ENCODE results near the gene KAT2B. TPM values are rescaled to one million over a fixed set of nuclear protein-coding genes. Genes with fewer than 3 reads are reported as not detected.

The KAT2B gene
- total RNA-seq, 1 donor from 2014 or later = 12.1 TPM

DNA sequence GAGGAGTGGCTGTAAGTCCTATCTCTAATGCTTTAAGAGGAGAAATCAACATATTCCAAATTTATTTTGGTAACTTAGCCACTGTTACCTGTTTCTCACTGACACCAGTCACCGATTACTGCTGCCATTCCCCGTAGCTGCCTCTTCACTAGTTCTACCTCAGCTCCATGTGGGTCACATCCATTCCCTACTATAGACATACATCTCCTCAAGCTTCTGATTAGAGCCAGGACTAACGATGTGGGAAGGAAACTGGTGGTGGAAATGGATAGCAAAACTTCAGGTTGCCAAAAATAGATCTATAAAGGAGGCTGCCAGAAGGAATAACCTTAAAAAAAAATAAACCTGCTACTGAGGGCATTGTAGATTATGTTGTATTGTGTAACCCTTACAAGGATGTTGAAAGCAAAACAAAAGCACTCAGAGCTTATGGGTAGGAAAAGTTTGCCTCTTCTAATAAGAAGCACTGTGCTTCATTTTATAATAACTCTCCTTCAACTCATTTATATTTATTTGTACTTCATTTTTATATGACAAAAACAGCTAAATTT is 56.0 kb downstream of the KAT2B start:
- DNase-seq (ENCODE audit: low spot score) = no peak
- Mint-ChIP-seq H3K27ac (no peak overlapping the region), H3K9me3 (peaks cover 3% of the 10 kb centered on the region), H3K27me3 (ENCODE audit: low read depth) (no peaks in the 10 kb centered on the region), H3K4me1 (ENCODE audit: low read depth) (peaks cover 24% of the 10 kb centered on the region), H3K4me3 (ENCODE audit: low read depth) (no peak overlapping the region), H3K36me3 (ENCODE audit: low read depth) (peaks cover 55% of the 10 kb centered on the region)
- intact Hi-C loops (cut with micrococcal nuclease) = no loop called here

DNA sequence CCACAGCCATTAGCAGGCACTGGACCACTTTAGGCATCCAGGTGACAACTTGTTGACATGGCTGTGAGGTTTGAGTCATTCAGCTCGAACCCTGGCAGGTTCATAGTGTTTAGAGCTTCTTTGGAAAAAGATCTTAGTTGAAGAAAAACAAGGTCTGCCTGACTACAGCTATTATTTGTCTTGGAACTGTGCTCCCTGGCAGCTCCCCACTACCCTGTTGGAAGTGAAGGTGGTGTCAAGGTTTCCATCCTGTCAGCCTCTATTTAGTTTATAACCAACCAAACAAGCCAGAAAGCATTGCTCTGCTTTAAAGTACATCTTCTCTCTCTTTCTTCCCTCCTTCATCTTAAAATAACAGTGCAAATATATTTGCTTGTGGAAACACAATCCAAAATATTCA is 56.8 kb downstream of the KAT2B start:
- Mint-ChIP-seq H3K4me3 (ENCODE audit: low read depth) (no peak overlapping the region), H3K4me1 (ENCODE audit: low read depth) (peaks cover 28% of the 10 kb centered on the region), H3K27me3 (ENCODE audit: low read depth) (no peaks in the 10 kb centered on the region), H3K27ac (no peak overlapping the region), H3K9me3 (no peaks in the 10 kb centered on the region), H3K36me3 (ENCODE audit: low read depth) (peaks cover 53% of the 10 kb centered on the region)
- DNase-seq (ENCODE audit: low spot score) = no peak
- intact Hi-C loops (cut with micrococcal nuclease) = no loop called here

DNA sequence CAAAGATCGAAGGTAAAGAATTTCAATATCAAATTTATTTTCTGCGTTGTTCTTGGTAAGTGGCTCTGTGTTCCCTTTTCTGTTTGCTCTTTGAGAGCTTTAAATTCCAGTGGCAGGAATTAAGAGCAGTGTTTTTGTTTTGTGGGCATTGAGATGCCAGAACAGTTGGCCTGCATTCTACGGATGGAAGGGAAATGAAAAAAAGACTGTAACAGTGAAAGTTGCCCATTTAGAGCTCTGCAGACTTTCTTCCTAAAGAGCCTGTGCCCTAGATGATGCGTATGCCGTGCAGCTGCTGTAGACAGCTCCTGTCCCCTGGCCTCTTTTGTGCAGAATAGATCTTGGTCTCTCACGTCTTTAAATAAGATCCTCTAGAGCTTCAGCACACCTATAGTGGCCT is 58.8 kb downstream of the KAT2B start:
- Mint-ChIP-seq H3K9me3 (no peaks in the 10 kb centered on the region), H3K4me1 (ENCODE audit: low read depth) (peaks cover 37% of the 10 kb centered on the region), H3K27ac (no peak overlapping the region), H3K4me3 (ENCODE audit: low read depth) (no peak overlapping the region), H3K27me3 (ENCODE audit: low read depth) (no peaks in the 10 kb centered on the region), H3K36me3 (ENCODE audit: low read depth) (peaks cover 51% of the 10 kb centered on the region)
- intact Hi-C loops (cut with micrococcal nuclease) = no loop called here
- no peak for DNase-seq (ENCODE audit: low spot score)

DNA sequence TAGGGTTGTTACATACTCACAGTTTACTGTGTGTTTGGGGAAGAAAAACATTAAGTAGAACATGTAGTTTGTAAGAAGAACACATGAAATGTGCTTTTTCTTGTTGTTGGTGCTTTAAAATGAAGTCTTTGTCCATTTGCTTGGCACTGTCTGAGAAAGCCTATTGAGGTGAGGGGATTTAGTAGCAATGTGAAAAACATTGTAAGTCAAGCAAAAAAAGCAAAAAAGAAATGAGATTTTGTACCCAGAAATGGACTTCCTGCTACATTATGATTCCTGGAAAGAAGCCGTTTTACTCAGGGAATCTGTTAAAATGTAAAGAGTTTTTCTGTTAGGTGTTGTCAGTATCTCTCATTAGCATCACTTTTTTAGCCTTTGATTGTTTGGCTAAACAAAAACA is 59.9 kb downstream of the KAT2B start:
- H3K27me3 Mint-ChIP-seq (ENCODE audit: low read depth) = no peaks in the 10 kb centered on the region
- no peak for DNase-seq (ENCODE audit: low spot score)
- peaks cover 44% of the 10 kb centered on the region for H3K4me1 Mint-ChIP-seq (ENCODE audit: low read depth)
- H3K36me3 Mint-ChIP-seq (ENCODE audit: low read depth) = peaks cover 46% of the 10 kb centered on the region
- no peak overlapping the region for H3K4me3 Mint-ChIP-seq (ENCODE audit: low read depth)
- H3K27ac Mint-ChIP-seq = no peak overlapping the region
- H3K9me3 Mint-ChIP-seq = no peaks in the 10 kb centered on the region
- intact Hi-C loops (cut with micrococcal nuclease) = no loop called here

DNA sequence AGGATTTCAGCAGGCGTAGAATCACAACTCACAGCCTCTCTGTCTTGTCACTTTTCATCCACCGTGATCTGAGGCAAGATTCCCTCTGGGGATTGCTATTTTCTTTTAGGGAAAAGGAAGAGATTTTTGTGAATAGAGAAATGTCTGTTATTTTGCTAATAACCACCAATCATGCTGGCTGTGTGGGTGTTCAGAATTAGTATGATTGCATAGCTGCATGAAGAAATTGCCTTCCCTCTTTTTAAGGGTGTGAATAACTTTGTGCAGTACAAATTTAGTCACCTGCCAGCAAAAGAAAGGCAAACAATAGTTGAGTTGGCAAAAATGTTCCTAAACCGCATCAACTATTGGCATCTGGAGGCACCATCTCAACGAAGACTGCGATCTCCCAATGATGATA is 60.8 kb downstream of the KAT2B start:
- intact Hi-C loops (cut with micrococcal nuclease) = no loop called here
- H3K4me3 Mint-ChIP-seq (ENCODE audit: low read depth) = no peak overlapping the region
- H3K27me3 Mint-ChIP-seq (ENCODE audit: low read depth) = no peaks in the 10 kb centered on the region
- peaks cover 40% of the 10 kb centered on the region for H3K36me3 Mint-ChIP-seq (ENCODE audit: low read depth)
- DNase-seq (ENCODE audit: low spot score) = no peak
- no peaks in the 10 kb centered on the region for H3K9me3 Mint-ChIP-seq
- no peak overlapping the region for H3K27ac Mint-ChIP-seq
- H3K4me1 Mint-ChIP-seq (ENCODE audit: low read depth) = peaks cover 53% of the 10 kb centered on the region

DNA sequence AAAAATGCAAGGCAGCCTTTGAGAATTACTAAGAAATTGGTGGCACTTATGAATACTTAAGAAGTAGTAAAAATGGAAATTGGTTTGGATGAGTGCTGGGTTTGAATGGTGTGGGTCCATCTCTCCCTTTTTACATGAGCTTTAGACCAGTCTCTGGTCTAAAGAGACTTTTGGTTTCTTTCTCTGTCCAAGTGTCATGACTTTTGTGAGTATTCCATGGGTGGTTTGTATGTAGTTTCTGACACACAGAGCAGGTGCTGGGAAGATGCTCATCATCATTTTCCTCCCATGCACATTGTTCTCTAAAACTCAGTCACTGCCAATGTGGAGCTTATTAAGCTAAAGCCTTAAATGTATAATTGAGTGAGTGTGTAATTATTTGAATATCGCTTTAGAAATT is 63.5 kb downstream of the KAT2B start:
- Mint-ChIP-seq H3K27me3 (ENCODE audit: low read depth) (no peaks in the 10 kb centered on the region), H3K4me3 (ENCODE audit: low read depth) (peak overlapping the region; percentile 22), H3K9me3 (no peaks in the 10 kb centered on the region), H3K27ac (peak overlapping the region; percentile 50), H3K4me1 (ENCODE audit: low read depth) (peaks cover 58% of the 10 kb centered on the region), H3K36me3 (ENCODE audit: low read depth) (peaks cover 25% of the 10 kb centered on the region)
- DNase-seq (ENCODE audit: low spot score) = no peak
- intact Hi-C loops (cut with micrococcal nuclease) = loop anchor here (1.0 kb wide), 5 partner anchors 42 to 166 kb away; partner anchors contain the start of gene SGO1

DNA sequence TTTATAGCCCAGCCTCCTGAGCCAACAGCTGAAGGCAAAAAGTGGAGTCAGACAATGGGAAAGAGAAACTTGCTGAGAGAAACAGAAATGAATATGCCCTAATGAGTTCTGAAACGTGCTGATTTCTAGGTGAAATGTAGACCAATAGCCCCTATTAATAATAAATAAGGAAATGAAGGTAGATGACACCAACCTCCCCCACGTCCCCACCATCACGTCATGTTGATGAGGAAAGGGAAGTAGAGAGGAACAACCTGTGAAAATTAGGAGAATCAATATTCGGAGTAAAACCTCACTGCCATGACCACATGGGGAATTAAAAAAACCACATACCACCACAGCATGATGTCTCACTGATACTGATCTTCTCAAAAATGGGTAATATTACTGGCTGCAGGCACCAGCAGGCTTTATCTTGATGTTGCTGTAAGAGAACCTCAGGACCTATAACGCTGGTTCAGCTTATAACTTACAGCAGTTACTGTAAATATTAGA is 64.0 kb downstream of the KAT2B start:
- intact Hi-C loops (cut with micrococcal nuclease) = loop anchor here (1.0 kb wide), 5 partner anchors 43 to 167 kb away; partner anchors contain the start of gene SGO1
- Mint-ChIP-seq H3K9me3 (no peaks in the 10 kb centered on the region), H3K27ac (peak overlapping the region; percentile 16), H3K36me3 (ENCODE audit: low read depth) (peaks cover 24% of the 10 kb centered on the region), H3K4me1 (ENCODE audit: low read depth) (peaks cover 59% of the 10 kb centered on the region), H3K4me3 (ENCODE audit: low read depth) (no peak overlapping the region), H3K27me3 (ENCODE audit: low read depth) (no peaks in the 10 kb centered on the region)
- DNase-seq (ENCODE audit: low spot score) = peak; percentile 40

GRCh38 chr3:20105513-20106280 is 65.5 kb downstream of the KAT2B start:
- H3K36me3 Mint-ChIP-seq (ENCODE audit: low read depth) = peaks cover 18% of the 10 kb centered on the region
- no peak overlapping the region for H3K27ac Mint-ChIP-seq
- H3K27me3 Mint-ChIP-seq (ENCODE audit: low read depth) = no peaks in the 10 kb centered on the region
- no peak overlapping the region for H3K4me3 Mint-ChIP-seq (ENCODE audit: low read depth)
- H3K9me3 Mint-ChIP-seq = no peaks in the 10 kb centered on the region
- DNase-seq (ENCODE audit: low spot score) = no peak
- peaks cover 47% of the 10 kb centered on the region for H3K4me1 Mint-ChIP-seq (ENCODE audit: low read depth)
- intact Hi-C loops (cut with micrococcal nuclease) = no loop called here

DNA sequence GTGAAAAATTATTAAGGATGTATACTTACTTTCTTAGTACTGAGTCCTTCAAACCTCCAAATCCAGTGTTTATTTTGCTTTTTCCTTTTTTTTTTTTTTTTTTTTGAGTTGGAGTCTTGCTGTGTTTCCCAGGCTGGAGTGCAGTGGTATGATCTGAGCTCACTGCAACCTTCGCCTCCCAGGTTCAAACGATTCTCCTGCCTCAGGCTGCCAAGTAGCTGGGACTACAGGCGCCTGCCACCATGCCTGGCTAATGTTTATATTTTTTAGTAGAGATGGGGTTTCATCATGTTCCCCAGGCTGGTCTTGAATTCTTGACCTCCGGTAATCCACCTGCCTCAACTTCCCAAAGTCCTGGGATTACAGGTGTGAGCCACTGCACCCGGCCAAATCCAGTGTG is 67.5 kb downstream of the KAT2B start:
- Mint-ChIP-seq H3K4me1 (ENCODE audit: low read depth) (peaks cover 36% of the 10 kb centered on the region), H3K9me3 (no peaks in the 10 kb centered on the region), H3K4me3 (ENCODE audit: low read depth) (no peak overlapping the region), H3K27me3 (ENCODE audit: low read depth) (no peaks in the 10 kb centered on the region), H3K27ac (no peak overlapping the region), H3K36me3 (ENCODE audit: low read depth) (peaks cover 30% of the 10 kb centered on the region)
- intact Hi-C loops (cut with micrococcal nuclease) = no loop called here
- DNase-seq (ENCODE audit: low spot score) = no peak

GRCh38 chr3:20108869-20109268 is 68.6 kb downstream of the KAT2B start:
- Mint-ChIP-seq H3K4me1 (ENCODE audit: low read depth) (peaks cover 30% of the 10 kb centered on the region), H3K36me3 (ENCODE audit: low read depth) (peaks cover 37% of the 10 kb centered on the region), H3K9me3 (no peaks in the 10 kb centered on the region), H3K27ac (no peak overlapping the region), H3K4me3 (ENCODE audit: low read depth) (no peak overlapping the region), H3K27me3 (ENCODE audit: low read depth) (no peaks in the 10 kb centered on the region)
- intact Hi-C loops (cut with micrococcal nuclease) = no loop called here
- DNase-seq (ENCODE audit: low spot score) = no peak

- no peaks in the 10 kb centered on the region for H3K27me3 Mint-ChIP-seq (ENCODE audit: low read depth)
- H3K27ac Mint-ChIP-seq = no peak overlapping the region
Observed at GRCh38 chr3:20110826-20111225, 70.6 kb downstream of the KAT2B start.

DNA sequence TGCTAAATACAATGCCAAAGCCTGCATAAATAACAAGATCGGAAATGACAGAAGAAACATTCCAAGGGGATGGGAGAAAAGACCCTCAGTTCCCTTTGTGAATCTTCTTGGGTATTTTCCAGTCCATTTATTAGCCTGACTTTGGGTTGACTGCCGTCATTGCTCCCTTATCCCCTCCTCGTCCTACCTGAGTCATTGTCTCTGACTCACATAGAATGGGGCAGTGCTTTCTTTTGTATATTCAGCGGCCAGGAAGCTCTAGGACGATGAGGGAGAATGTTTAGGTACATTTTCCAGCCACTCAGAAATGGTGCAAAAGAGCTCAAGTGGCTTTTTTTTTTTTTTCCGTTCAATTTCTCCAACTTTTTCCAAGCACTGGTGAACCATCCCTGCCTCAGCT is 71.6 kb downstream of the KAT2B start:
- Mint-ChIP-seq H3K27ac (no peak overlapping the region), H3K4me1 (ENCODE audit: low read depth) (peaks cover 7% of the 10 kb centered on the region), H3K9me3 (no peaks in the 10 kb centered on the region), H3K4me3 (ENCODE audit: low read depth) (no peak overlapping the region), H3K36me3 (ENCODE audit: low read depth) (peaks cover 55% of the 10 kb centered on the region), H3K27me3 (ENCODE audit: low read depth) (no peaks in the 10 kb centered on the region)
- intact Hi-C loops (cut with micrococcal nuclease) = no loop called here
- no peak for DNase-seq (ENCODE audit: low spot score)

More at GRCh38 chr3:20110826-20111225, 70.6 kb downstream of the KAT2B start:
- H3K4me3 Mint-ChIP-seq (ENCODE audit: low read depth) = no peak overlapping the region
- intact Hi-C loops (cut with micrococcal nuclease) = no loop called here
- no peak for DNase-seq (ENCODE audit: low spot score)
- no peaks in the 10 kb centered on the region for H3K9me3 Mint-ChIP-seq
- H3K36me3 Mint-ChIP-seq (ENCODE audit: low read depth) = peaks cover 50% of the 10 kb centered on the region
- peaks cover 15% of the 10 kb centered on the region for H3K4me1 Mint-ChIP-seq (ENCODE audit: low read depth)

- intact Hi-C loops (cut with micrococcal nuclease) = no loop called here
- H3K9me3 Mint-ChIP-seq = no peaks in the 10 kb centered on the region
- H3K4me1 Mint-ChIP-seq (ENCODE audit: low read depth) = peaks cover 2% of the 10 kb centered on the region
- no peak overlapping the region for H3K4me3 Mint-ChIP-seq (ENCODE audit: low read depth)
- H3K36me3 Mint-ChIP-seq (ENCODE audit: low read depth) = peaks cover 61% of the 10 kb centered on the region
- no peaks in the 10 kb centered on the region for H3K27me3 Mint-ChIP-seq (ENCODE audit: low read depth)
- no peak for DNase-seq (ENCODE audit: low spot score)
- H3K27ac Mint-ChIP-seq = no peak overlapping the region
Observed at GRCh38 chr3:20121088-20121487, 80.8 kb downstream of the KAT2B start.

Data from activated T-helper 2 cell treated with anti-CD3 and anti-CD28 coated beads, Interferon-gamma antibody, Interleukin-2, Interleukin-4, amounts not matched to agents 10 μg/mL and 5 μg/mL and 100 μg/mL, durations not matched to agents 14 hours and 24 hours and 36 hours (primary cell).